GM12801 (cell line): ENCODE results near the gene RHBDD1.
A peak's percentile ranks its signal among the peaks of the same experiment; 100 is the strongest.

Experiments used
- CTCF ChIP-seq: IDR thresholded peaks from one replicate; pipeline ENCODE4 v1.5.1; 2011; ENCODE audit warnings: control low read depth; ENCODE audit not compliant: insufficient read length; ENCODE audit errors: extremely low read depth

Gene RHBDD1

GRCh38 chr2:226802573-226802972 lies 33.3 kb upstream of the RHBDD1 start:
- TF ChIP-seq CTCF = peak; percentile 58

GRCh38 chr2:226803410-226803809 lies 32.4 kb upstream of the RHBDD1 start:
- TF ChIP-seq CTCF = no peak

DNA sequence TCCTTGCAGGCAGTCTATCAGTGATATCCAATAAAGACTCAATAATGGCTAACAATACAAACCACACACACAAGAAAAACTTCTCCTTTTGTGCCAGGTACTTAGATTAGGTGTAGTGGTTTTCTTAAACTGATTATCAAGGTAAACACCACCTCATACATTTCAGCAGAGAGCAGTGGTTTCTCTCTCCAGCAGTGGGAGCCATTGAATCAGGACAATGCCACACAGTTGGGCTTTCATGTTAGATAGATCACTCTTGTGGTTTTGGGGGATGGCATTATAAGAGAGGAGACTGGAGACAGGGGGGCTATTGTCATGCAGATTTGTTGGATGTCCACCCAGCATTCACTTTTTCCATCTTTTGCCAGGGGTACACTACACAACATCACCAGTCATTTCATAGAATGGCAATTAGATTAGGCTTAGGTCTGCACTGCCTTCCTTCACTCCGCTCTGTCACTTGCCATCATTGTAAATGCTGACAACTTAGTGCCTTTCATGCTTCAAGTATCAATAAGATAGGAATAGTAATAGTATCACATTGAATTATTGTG lies 22.6 kb upstream of the RHBDD1 start:
- TF ChIP-seq CTCF = no peak

DNA sequence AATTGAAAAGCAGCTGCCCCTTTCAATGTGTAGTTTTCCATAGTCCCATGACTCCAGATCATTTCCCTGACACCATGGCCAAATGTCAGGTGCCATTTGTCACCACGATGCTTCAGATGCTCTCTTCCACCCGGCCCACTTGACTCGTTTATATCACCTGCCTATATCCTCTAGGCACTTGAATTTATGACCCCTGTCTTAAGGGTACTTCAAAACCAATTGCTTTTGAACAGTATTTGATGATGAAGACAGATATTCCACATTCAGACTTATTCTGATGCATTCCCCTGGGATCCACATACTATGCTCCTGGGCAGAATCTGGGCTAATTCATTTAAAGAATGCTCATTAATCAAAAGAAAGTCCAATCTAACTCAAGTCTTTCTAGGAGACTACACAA lies 16.9 kb upstream of the RHBDD1 start:
- TF ChIP-seq CTCF = no peak

GRCh38 chr2:226825056-226825455 lies 10.8 kb upstream of the RHBDD1 start:
- TF ChIP-seq CTCF = no peak

GRCh38 chr2:226828191-226828590 lies 7.7 kb upstream of the RHBDD1 start:
- no peak for TF ChIP-seq CTCF

- no peak for TF ChIP-seq CTCF
Measured at GRCh38 chr2:226829721-226830631, 5.9 kb upstream of the RHBDD1 start.
